ENCODE results near the gene ARHGEF11. TPM values are rescaled to one million over a fixed set of nuclear protein-coding genes. Genes with fewer than 3 reads are reported as not detected.

The ARHGEF11 gene
- total RNA-seq, 1 experiment from 2014 or later = 41.1 TPM

DNA sequence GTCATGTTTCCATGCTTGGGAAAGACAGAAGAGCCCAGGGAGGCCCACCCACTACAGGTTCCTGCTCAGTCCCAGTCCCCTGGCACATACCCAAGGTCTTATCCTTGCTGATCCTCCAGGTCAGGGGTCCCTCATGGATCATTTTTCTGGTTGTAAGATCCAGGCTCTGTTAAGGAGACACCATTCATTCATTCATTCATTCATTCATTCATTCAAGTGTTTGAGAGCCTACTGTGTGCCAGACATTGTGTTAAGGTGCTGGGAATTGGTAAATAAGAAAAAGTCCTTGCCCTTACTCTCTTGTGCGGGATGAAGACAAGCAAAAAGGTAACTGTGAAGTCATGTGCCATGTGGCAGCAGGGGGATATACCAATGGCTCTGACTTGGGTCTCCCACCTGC is 101.3 kb downstream of the ARHGEF11 start:
- H3K36me3 Mint-ChIP-seq (ENCODE audit: insufficient read depth in 1 of 3, low read depth in 3 of 3) = peaks cover 54 to 97% (median 91%) of the 10 kb centered on the region in 3 experiments
- no peak for TF ChIP-seq CTCF (conservative IDR thresholded peaks at IDR 0.05)

More for the DNA sequence above, 101.3 kb downstream of the ARHGEF11 start:
- Histone ChIP-seq H3T11ph (ENCODE audit: low read length) (no peak overlapping the region), H3K9ac (ENCODE audit: extremely low read depth, insufficient read length, low read length) (no peak overlapping the region), H4K8ac (replicated peaks; ENCODE audit: insufficient read length, low read depth, low read length) (no peak overlapping the region), H4K20me1 (ENCODE audit: control insufficient read depth, insufficient read depth, insufficient read length) (no peaks in the 10 kb centered on the region), H2BK15ac (ENCODE audit: low read depth, low read length) (no peak overlapping the region), H2BK120ac (ENCODE audit: low read depth, low read length, poor library complexity, severe bottlenecking) (no peak overlapping the region), H3K79me1 (ENCODE audit: insufficient read depth, low read depth, low read length, poor library complexity, severe bottlenecking) (no peaks in the 10 kb centered on the region), H3K23me2 (ENCODE audit: insufficient read length, low read depth, low read length, poor library complexity, severe bottlenecking) (no peaks in the 10 kb centered on the region), H3K4me1 (ENCODE audit: insufficient read depth, low read length) (no peaks in the 10 kb centered on the region), H3K4me2 (ENCODE audit: insufficient read depth, insufficient read length, low read length) (no peak overlapping the region), H4K5ac (ENCODE audit: insufficient read length, low read depth, low read length) (no peak overlapping the region), H2BK5ac (ENCODE audit: insufficient read length, low read length) (no peak overlapping the region), H3K27ac (ENCODE audit: insufficient read length, low read depth, low read length) (no peak overlapping the region), H3K18ac (ENCODE audit: insufficient read length, low read depth, low read length) (no peak overlapping the region), H3K27me3 (ENCODE audit: insufficient read depth, low read length) (no peaks in the 10 kb centered on the region), H3K9me3 (ENCODE audit: control insufficient read depth, low read depth, low read length) (no peaks in the 10 kb centered on the region), H3K23ac (ENCODE audit: insufficient read length, low read depth, low read length) (no peak overlapping the region), H2BK20ac (ENCODE audit: low read depth, low read length, poor library complexity, severe bottlenecking) (no peak overlapping the region), H3K79me2 (ENCODE audit: insufficient read depth, low read length) (no peaks in the 10 kb centered on the region), H3K56ac (ENCODE audit: insufficient read length, low read depth, low read length) (no peak overlapping the region), H2BK12ac (ENCODE audit: insufficient read length, low read depth, low read length) (no peak overlapping the region), H3K14ac (ENCODE audit: insufficient read depth, low read length) (no peak overlapping the region), H4K91ac (ENCODE audit: insufficient read length, low read depth, low read length) (no peak overlapping the region), H2AFZ (ENCODE audit: low read length) (no peak overlapping the region), H2AK5ac (ENCODE audit: insufficient read length, low read length) (no peak overlapping the region), H3K4ac (ENCODE audit: low read depth, low read length) (no peak overlapping the region)
- H3K9me3 Mint-ChIP-seq = no peaks in the 10 kb centered on the region
- no peaks in the 10 kb centered on the region; the same call in none of the 2 replicates for H3K27me3 Mint-ChIP-seq (ENCODE audit: low read depth)
- DNase-seq = no peak
- no peaks in the 10 kb centered on the region; a peak in 2 of 4 replicates for H3K4me1 Mint-ChIP-seq
- WGBS (ENCODE audit: extremely low coverage, insufficient read length, low lambda C conversion rate) = no CpG with 5 or more reads among the region's 1 CpG
- no peak overlapping the region for H3K4me3 Mint-ChIP-seq
- H3K27ac Mint-ChIP-seq = no peak overlapping the region

Measured in H9 (cell line).